GM18502 (cell line): ENCODE data around the gene PRKD2.

ENCODE experiments used
- ATAC-seq: cut with Tn5 transposase; IDR thresholded peaks from one replicate; pipeline ENCODE4 v1.9.1; 2021; ENCODE audit warnings: mild to moderate bottlenecking; ENCODE audit not compliant: unreplicated experiment, poor library complexity

Gene PRKD2

DNA sequence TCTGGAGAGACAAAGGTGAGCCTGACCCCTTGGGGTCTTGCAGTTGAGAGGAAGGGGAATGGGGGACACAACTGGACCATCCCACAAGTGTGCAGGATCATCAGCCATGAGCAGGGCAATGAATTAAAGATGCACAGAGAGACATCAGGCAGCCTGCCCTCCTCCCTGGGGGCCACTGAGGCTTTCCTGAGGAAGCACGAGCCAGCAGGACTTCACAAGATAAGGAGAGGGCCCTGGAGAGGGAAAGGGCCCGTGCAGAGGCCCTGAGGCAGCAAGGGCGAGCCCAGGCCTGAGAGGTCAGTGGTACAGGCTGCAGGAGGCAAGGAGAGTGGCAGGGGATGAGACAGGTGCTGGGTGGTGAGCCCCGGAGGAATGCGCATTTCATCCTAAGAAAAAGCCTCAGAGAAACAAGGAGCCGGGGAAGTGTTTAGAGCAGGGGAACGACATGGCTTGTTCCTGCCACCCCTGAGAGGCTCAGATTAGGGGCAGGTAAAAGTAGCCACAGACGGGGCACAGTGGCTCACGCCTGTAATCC lies 9.0 kb upstream of the PRKD2 start:
- no peak for ATAC-seq

DNA sequence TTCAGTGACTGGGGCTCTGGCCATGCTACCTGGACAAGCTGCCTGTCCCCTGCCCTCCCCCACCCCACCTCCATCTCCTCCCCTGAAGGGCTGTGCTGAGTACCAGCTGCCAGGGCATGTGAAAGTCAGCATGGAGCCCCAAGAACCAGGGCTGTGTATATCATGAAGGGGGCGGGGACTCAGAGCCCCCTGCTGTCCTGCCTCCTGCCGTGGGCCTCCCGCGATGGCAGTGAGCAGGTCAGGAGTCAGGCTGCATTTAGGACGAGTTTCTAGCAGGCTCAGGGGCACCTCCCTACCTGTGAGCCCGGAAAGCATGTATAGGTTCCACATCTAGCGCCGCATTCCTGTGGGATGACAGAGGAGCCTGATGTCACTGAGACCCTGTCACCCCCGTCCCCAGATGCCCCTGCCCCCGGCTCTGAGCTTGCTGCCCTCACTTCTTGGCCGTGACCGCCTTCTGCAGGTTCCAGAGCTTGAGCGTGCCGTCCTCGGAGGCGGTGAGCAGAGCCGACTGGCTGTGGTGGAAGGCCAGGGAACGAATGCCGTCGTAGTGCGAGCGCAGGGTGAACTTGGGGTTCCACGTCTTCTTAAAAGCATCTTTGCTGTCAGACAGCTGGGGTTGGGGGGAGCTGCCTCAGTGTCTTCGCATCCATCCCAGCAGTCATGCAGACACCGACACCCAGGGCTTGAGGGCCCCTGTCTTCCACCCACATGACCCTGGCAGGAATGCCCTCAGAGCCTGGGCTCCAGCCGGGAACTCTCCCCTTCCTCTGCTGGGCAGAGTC lies 8.3 kb upstream of the PRKD2 start:
- ATAC-seq = no peak

DNA sequence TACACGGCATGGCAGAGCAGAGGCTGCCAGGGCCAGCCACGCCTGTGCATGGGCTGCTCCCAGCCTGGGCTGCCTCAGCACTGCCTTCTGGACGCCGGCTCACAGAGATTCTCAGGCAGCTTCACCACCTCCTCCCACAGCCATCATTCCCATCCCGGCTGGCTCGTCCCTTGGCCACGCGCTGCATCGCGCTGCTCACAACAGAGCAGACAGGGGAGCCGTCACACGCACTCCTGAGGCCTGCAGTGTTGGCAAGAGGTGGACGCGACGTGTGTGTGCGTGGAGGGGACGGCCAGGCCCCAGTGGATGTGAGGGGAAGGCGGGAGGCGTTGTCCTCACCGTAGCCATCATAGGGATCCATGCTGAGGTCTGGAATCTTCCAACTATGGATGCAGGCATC lies 7.6 kb upstream of the PRKD2 start:
- ATAC-seq = no peak

DNA sequence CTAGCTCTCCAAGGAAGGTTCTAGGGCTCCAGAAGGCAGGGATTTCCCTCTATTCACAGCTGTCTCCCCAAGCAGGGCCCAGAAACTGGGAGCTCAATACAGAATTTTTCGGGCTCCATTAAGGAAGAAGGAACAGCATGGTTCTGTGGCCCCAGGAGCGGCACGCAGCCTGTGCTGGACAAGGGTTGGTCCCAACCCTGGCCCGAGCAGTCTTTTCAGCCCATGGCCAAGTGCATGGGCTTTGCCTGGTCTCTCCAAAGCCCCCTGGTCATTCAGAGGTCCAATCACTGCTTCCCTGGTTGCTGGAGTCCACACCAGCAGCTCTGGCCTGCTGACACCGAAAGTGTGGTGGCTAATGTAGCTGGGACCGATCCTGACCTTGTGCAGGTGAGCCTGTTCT lies 6.6 kb upstream of the PRKD2 start:
- no peak for ATAC-seq

DNA sequence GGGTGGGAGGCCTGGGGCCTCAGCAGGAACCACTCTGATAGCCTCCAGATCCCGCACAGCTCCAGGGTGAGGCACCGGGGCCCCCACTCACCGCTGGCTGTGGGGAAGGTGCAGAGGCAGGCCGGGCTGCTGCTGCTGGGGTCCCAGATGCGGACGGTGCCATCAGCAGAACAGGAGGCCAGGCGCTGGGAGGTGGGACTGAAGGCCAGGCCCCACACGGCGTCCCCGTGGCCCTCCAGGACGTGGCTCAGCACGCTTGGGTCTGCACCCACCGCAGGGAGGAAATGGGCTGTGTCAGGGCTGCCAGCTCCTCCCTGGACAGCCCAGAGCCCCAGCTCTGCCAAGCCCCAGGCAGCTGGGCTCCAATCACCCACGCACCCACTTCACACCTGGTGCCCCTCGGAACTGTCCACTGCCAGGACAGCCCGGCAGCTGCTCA lies 6.1 kb upstream of the PRKD2 start:
- ATAC-seq = no peak

DNA sequence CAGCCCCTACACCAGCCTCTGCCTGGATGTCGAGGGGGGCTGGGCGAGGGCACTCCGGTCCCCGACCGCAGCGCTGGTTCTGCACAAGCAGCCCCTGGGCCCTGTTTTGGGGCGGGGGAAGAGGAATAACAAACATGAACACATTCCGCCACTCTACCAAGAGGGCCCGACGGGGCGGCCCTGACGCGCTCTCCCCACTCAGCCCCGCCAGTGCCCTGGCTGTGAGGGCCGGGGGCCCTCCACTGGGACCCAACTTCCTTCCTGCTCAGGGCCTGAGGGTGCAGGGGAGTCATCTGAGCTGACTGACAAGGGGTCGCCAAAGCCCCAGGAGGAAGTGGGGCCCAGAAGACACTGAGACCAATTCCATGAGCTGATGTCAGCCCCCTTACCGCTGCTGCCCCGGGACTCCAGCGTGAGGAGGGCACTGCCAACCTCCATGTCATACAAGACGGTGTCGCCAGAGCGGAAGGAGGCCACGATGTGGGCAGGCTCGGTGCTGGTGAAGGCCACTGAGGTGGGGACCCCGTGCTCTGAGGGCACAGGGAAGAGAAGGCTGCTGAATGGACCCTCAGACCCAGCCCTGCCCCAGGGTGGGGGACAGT lies 5.6 kb upstream of the PRKD2 start:
- ATAC-seq = no peak

DNA sequence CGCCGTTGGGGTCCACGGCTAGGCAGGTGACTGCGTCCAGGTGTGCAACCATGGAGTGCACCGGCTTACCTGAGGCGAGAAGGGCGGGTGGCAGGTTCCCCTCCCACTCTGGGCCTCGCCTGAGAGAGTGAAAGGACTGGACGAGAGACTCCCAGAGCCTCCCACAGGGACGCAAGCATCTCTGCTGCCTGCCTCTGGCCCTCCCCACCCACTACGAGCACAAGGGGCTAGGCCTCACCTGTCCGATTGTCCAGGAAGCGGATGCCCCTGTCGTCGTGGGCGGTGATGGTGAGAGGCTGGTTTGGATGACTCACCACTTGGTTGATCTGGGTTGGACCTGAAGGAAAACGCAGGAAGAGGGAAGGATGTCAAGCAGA lies 5.1 kb upstream of the PRKD2 start:
- ATAC-seq = no peak

DNA sequence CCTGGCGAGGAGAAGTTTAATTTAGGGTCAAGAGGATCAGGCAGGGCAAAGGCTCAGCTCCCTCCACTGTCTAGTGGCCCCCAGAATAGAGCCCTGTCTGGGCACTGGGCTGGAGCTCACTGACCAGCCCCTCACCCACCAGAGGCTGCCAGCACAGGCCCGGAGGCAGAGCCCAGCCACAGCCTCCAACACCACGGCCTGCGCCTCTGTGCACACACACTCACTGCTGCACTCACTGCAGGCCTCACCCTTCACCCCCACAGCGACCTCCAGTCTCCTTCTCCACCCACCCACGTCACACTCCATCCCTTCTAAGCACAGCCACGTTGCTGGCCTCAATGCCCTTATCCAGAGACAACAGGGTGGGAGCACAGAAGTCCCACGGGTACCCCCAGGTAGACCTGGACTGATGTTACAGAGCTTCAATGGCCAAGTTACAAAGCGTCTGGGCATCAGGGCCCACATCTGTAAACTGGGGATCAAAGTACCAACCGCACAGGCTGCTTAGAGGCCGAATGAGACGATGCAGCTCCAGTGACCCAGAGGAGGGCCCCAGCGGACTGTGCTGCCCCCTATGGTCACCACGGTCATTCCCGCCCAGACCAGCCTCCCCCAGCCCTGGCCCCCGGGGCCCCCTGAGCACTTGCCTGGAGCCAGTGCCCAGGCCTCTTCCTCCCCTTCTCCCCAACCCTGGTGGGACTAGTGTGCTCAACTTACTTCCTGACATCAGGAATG lies 4.5 kb upstream of the PRKD2 start:
- no peak for ATAC-seq

DNA sequence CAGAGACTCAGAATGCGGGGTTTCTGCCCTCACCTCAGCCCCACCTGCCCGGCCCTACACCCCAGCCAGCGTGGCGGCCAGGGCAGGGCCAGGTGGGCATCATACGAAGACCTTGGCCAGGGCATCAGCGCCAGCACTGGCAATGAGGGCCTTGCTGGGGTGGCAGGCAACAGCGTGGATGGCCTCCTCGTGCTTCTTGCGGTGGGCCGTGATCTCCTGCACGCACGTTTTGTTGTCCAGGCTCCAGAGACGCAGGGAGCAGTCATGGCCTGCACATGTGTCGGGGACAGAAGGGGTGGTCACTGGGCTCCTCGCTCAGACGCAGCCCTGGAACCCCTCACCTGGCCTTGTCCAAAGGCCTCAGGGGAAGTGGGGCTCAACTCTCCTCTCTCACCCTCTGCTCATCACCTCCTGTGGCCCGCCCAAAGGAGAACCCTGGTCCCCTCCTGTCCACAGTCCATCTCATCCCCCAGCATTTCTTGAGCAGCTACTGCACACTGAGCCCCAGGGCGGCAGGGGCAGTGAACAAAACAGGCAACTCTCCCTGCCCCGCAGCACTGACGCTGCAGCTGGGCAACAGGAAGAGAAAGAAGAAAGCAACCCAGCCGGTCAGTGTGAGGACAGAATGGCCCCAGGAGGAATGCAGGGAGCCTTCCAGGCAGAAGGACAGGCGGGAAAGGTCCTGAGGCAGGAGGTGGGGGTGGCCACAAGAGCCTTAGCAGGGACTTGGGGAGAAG lies 3.8 kb upstream of the PRKD2 start:
- no peak for ATAC-seq

DNA sequence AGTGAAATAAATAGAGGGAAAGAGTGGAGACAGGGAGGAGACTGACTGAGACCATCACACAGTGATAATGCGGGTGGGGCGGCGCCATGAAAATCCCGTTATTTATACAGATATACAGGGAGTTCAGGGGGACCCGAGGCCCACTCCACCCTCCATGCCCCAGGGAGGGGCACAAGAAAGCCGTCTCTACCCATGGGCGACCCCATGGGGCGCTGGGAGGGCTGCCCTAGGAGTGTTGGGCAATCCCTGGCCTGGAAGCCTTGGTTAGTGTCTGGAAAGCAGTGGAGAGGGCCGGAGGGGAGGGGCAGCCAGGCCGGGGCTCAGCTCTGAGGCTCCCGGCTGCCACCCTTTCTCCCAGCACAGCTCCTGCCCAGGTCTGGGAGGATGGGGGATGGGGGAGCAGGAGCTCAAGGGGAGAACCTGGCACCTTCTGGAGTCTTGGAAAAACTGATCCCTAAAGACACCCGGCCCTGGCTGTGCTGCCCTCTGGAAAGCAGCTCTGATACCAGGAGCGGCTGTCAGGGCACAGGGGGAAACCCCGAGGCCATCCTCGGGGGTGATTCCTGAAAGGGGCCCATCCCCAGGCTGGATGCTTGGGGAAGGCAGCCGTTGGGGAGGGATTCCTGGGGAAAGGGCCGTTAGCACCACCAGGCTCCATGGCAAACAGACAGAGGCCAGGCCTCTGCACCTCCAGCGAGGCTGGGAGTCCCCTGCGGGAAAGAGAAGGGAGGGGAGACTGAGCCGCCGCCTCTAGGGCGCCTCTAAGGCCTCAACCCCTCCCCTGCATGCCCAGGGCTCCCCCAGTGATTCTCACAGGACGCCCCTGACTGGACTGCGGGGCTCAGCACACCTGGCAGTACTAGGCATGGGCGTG lies 3.0 kb upstream of the PRKD2 start:
- no peak for ATAC-seq

DNA sequence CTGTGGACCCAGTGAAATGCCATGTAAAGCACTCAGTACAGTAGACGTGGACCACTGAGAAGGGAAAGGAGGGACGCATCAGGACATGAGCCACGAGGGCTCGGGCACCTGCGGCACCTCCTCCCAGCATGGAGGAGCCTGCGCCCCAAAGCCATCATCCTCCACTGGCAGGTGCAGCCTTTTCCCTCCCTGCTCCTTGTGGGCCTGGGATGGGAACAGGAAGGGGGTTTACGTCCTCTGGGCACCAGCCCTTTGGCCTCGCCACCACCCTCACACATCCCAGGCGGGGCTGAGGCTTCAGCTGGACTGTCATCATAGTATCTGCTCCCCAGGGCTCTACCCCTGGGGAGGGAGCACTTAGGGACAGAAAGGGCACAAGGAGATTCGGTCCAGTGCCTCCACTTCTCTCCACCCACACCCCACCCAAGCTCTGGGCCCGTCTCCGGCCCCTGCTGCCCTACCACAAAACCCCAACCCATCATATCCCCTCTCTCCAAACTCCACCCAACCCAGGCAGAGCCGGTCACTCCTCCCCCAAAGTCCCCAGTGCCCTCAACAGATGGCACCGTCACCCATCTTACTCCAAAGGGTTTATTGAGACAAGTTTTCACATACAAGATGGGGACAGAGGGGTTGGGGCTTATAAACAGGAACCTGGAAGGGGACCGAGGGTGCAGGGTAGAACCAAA lies 2.2 kb upstream of the PRKD2 start:
- no peak for ATAC-seq

DNA sequence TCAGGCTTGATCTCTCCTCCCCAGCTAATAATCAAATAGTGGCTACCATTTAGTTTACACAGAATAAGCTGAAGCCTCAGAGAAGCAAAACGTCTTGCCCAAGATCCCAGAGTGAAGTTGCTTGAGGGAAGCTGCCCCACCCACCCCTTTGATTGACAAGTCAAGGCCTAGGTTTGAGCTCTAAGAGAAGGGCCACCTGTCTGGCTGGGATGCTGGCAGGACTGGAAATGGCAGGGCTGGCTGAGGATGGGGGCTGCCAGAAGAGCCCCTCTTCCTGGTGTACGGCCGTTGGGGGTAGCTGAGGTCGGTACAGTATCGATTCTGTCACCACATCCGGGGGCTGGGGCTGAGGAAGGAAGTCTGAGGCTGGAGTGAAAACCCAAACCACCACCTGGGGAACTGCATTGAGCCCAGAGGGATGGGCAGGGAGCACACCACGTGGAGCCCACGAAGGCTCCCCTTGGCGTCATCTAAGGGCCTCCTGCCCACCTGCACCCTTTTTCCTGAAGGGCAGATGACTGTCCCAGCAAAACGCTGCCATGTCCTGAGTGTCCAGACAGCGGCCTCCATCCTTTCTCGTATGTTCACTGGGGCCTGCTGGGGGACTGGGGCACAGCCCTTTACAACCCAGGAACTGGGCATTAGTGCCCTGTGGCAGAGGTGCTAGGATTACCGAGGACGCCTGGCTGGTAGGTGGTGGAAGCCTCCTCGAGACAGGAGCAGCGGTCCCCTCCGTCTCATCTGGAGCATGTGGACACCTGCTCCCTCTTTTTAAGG lies 1.4 kb upstream of the PRKD2 start:
- ATAC-seq = peak; percentile 34

DNA sequence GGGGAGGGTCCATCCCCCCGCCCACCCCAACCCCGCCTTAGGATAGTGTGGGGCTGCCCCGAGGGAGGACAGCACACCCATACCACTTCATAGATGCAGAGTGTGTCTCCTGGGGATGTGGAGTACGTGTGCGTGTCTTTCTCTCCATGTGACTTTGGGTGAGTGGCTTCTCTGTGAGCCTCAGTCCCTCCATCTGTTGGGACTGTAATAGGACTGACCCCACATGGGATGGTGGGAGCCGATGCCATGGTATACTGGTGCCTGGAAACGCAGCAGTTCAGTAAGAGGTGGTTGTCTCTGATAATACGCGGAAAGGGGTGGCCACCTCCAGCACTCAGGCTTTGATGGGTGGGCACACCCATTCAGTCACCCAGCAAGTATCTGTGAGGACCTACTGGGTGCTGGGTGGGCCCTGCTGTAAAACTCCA lies 816 bp upstream of the PRKD2 start:
- ATAC-seq = no peak

DNA sequence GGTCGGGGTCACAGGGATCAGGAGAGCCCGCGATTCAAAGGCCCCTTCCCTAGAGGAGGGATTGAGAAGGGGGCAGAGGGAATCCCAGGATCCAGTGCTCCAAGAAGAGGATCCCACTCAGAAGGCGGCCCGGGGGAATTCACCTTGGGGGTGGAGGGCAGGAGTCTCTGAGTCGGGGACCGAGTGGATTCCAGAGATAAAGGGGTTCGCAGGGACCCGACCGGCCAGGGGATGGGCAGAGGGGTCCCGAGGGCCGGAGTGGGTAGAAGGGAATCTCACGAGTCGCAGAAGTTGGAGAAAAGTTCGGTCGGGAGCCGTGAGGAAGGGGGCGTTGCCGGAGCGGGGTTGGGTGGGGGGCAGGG lies 261 bp downstream of the PRKD2 start:
- ATAC-seq = no peak

DNA sequence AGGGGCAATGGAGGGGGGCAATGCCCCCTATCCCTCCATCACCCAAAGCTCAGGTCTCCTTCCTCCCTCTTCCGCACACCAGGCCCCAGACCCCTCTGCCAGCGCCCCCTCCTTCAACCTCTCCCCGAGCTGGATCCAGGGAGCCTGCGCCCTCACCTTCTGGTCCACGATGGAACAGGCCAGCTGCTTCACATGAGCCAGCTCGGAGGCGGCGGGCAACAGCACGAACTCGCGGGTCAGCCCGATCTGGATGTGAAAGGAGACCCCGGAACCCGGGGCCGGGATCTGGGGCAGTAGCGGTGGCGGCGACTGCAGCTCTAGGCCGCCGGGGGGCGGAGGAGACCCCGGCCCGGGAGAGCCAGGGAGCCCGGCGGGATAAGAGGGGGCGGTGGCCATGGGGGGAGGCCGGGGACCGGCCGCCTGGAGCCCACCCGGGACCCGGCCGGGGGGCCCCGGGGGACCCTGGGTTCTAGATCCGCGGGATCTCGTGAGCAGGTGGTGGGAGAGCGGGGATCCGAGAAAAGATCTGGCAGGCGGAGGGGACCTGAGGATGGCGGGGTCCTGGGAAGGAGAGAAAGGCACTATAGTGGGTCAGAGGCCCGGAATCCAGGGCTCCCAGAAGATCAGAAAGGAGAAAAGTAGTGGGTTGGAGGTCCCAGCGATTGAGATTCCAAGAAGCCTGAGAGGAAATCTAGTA lies 791 bp downstream of the PRKD2 start:
- ATAC-seq = no peak

DNA sequence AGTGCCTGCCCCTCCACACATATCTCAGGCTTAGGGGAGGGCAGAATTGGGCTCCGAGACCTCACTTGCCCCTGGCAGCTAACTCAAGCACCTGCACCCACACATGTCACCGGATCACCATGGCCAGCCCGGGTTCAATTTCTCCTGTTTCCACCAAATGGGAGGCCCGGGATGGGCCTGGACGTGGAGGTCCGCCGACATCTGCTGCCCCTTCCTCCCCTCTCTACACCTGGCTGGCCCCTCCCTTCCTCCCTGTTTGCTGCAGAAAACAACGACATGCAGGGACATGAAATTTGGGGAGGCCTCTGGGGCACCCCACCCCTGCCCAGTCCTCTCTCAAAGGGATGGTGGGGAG lies 1.3 kb downstream of the PRKD2 start:
- no peak for ATAC-seq

DNA sequence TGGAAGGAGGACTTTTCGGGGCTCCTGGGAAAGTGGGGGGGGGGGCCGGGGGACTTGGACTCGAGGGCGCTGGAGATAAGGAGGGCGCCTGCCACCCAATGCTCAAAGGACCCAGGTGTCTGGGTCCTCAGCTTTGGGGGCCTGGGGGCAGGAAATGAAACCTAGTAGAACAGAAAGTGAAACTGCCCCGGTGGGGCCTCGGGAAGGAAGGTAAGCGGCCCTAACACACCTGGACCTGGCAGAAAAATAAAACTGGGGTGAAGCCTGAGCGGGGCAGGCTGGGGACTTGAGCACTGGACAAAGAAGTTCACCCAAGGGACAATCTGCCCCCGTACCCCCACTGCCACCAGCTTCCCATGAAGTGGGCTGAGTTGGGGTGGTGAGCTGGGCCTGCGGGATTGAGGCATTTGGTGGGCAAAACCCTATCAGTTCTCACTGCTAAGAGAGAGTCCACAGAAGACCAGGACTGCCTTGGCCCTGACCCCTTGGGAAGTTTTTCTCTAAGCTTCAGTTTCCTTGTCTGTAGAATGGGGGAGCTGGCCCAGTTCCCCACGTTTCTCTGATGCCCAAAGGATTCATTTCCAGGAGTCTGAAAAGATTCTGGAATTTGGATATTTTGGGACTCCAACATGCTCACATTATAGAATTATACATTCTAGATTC lies 2.3 kb downstream of the PRKD2 start:
- ATAC-seq = no peak
